Epithelial cell of proximal tubule (primary cell): ENCODE results near the gene ASTN2. TPM values are rescaled to one million over a fixed set of nuclear protein-coding genes. Genes with fewer than 3 reads are reported as not detected.

Experiments used
- DNase-seq: peaks from one replicate; pipeline ENCODE4 v3.0.0-alpha.2; 2011; ENCODE audit warnings: low read depth
- H3K4me3 ChIP-seq: 2 replicates; pipeline ENCODE4 v1.5.1; 2011; ENCODE audit warnings: low read depth, mild to moderate bottlenecking, low read length
- CTCF ChIP-seq: conservative IDR thresholded peaks from 2 replicates; pipeline ENCODE4 v1.5.1; 2012; ENCODE audit warnings: low read depth, mild to moderate bottlenecking, low read length
- total RNA-seq: library from RNA; depleted of rRNA; stranded (reverse); fragments of >200 nt; gene quantifications from 2 replicates; pipeline ENCODE4 v1.2.3, GENCODE V29; 2015

ASTN2 gene
- total RNA-seq, 1 donor from 2014 or later: 4.4 TPM

GRCh38 chr9:117028103-117028858 lies 386.6 kb downstream of the ASTN2 start:
- TF ChIP-seq CTCF: no peak
- no peak for DNase-seq
- H3K4me3 ChIP-seq: no peak overlapping the region

GRCh38 chr9:117021906-117022305 lies 393.0 kb downstream of the ASTN2 start:
- no peak overlapping the region for H3K4me3 ChIP-seq
- no peak for DNase-seq
- TF ChIP-seq CTCF: no peak

GRCh38 chr9:117018966-117019617 lies 395.8 kb downstream of the ASTN2 start:
- no peak overlapping the region for H3K4me3 ChIP-seq
- DNase-seq: no peak
- no peak for TF ChIP-seq CTCF

- DNase-seq: no peak
- no peak for TF ChIP-seq CTCF
- H3K4me3 ChIP-seq: no peak overlapping the region
Observed at GRCh38 chr9:117017414-117017985, 397.4 kb downstream of the ASTN2 start.

GRCh38 chr9:117014061-117014460 lies 400.8 kb downstream of the ASTN2 start:
- H3K4me3 ChIP-seq: no peak overlapping the region
- no peak for TF ChIP-seq CTCF
- DNase-seq: no peak

GRCh38 chr9:117013440-117013995 lies 401.3 kb downstream of the ASTN2 start:
- no peak for DNase-seq
- H3K4me3 ChIP-seq: no peak overlapping the region
- TF ChIP-seq CTCF: no peak
